OCI-LY1 (cell line): ENCODE results near the gene NCDN.

Experiments
- CTCF ChIP-seq: fragments of 200-600 bp; sonication (generic), shearing (Covaris generic); IDR thresholded peaks from 2 replicates; pipeline ENCODE4 v1.5.1; 2017; ENCODE audit warnings: mild to moderate bottlenecking, antibody characterized with exemption, low read length, moderate library complexity, mixed read lengths
- EZH2 ChIP-seq: fragments of 200-600 bp; sonication (generic), shearing (Covaris generic); IDR thresholded peaks from 2 replicates; pipeline ENCODE4 v1.8.0; 2017; ENCODE audit warnings: borderline replicate concordance, mixed run types, mild to moderate bottlenecking, antibody characterized with exemption, low read length, moderate library complexity, mixed read lengths

GRCh38 chr1:35555212-35555584 lies 2.4 kb upstream of the NCDN start:
- no peak for TF ChIP-seq CTCF
- no peak for TF ChIP-seq EZH2
